ENCODE results near the gene SLC38A10. TPM values are rescaled to one million over a fixed set of nuclear protein-coding genes. Genes with fewer than 3 reads are reported as not detected.

The SLC38A10 gene
- total and polyA plus RNA-seq, 12 donors = 17.6 to 190 (median 102) TPM

DNA sequence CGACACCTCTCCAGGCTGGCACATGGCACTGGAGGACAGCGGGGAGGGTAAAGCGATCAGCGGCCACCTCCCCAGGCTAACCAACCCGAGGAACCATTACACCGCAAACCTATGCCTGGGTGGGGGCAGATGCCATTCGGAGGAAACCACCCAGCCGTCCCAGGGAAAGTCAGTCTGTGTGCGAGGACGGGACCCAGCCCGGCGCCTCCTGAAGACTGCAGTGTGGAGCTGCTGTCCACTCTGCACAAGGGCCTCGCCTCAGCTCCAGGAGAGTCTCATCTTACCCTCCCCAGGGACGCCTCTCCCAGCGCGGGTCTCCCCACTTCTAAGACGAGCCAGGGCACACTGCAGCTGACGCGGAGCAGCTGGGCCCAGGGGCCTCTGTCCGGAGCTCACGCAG, 8.0 kb downstream of the SLC38A10 start:
- Histone ChIP-seq H3K4me1 (replicated peaks in 1 of 2) (peaks cover 0 to 41% of the 10 kb centered on the region in 2 donors), H3K27me3 (no peaks in the 10 kb centered on the region), H3K36me3 (replicated peaks in 1 of 2) (peaks cover 0 to 38% of the 10 kb centered on the region in 2 donors), H3K27ac (no peak overlapping the region), H3K4me3 (no peak overlapping the region), H3K9me3 (replicated peaks in 1 of 3) (no peaks in the 10 kb centered on the region)
- intact Hi-C loops (cut with DNase I) = no loop called here
- TF ChIP-seq CTCF (IDR thresholded peaks at IDR 0.05) (no peak), POLR2A (IDR thresholded peaks at IDR 0.05) (no peak)
- 87 to 97% (median 93%) methylated on average over 5 to 21 of the region's 21 CpGs for WGBS, 4 donors
- DNase-seq = no peak

DNA sequence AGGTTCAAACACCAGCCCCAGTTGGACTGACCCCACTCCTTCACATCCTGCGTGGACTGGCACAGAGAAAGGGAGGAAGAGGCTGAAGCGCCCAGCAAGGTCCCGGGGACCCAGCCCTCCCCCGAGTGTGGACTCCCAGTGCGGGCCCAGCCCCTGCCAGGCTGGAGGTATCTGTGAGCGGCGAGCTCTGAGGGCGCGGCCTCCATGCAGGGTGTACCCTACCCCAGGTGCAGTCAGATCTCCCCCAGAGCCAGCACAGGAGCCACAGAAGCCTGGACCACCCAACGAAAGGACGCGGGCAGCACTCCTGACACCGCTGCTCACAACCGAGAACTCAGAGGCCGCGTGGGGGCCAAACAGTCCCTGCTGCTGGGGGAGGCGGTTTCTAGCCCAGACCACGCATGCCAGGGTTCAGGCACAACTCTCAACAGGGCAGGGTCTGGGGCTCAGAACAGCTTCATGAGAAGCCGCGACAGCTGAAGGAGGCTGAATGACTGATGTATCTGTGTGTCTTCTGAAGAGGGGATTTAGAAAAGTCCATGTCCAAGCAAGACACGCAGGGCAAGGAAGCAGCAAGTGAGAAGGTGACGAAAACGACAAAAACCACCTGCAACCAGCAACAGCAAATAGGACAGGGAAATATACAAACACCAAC, 8.5 kb downstream of the SLC38A10 start:
- Histone ChIP-seq H3K36me3 (replicated peaks in 1 of 2) (peaks cover 0 to 44% of the 10 kb centered on the region in 2 donors), H3K27me3 (no peaks in the 10 kb centered on the region), H3K9me3 (replicated peaks in 1 of 3) (no peaks in the 10 kb centered on the region), H3K4me3 (no peak overlapping the region), H3K4me1 (replicated peaks in 1 of 2) (peaks cover 0 to 35% of the 10 kb centered on the region in 2 donors), H3K27ac (peak overlapping the region in 4 of 5 donors; percentile 40 to 81 (median 68))
- intact Hi-C loops (cut with DNase I) = no loop called here
- 90 to 97% (median 93%) methylated on average over 14 to 23 of the region's 23 CpGs for WGBS, 4 donors
- DNase-seq = no peak
- TF ChIP-seq POLR2A (IDR thresholded peaks at IDR 0.05) (no peak), CTCF (IDR thresholded peaks at IDR 0.05) (no peak)

- Histone ChIP-seq H3K27me3 (no peaks in the 10 kb centered on the region), H3K4me3 (peak overlapping the region in 1 of 4 donors; percentile 28), H3K4me1 (replicated peaks in 1 of 2) (peaks cover 0 to 35% of the 10 kb centered on the region in 2 donors), H3K27ac (peak overlapping the region in 4 of 5 donors; percentile 40 to 81 (median 68)), H3K9me3 (replicated peaks in 1 of 3) (no peaks in the 10 kb centered on the region), H3K36me3 (replicated peaks in 1 of 2) (peaks cover 0 to 51% of the 10 kb centered on the region in 2 donors)
- TF ChIP-seq CTCF (IDR thresholded peaks at IDR 0.05) (no peak), POLR2A (IDR thresholded peaks at IDR 0.05) (no peak)
- intact Hi-C loops (cut with DNase I) = no loop called here
- 60 to 70% (median 61%) methylated on average over 9 to 12 of the region's 12 CpGs for WGBS, 4 donors
- no peak for DNase-seq
Measured at GRCh38 chr17:81285894-81286293, 9.2 kb downstream of the SLC38A10 start.

DNA sequence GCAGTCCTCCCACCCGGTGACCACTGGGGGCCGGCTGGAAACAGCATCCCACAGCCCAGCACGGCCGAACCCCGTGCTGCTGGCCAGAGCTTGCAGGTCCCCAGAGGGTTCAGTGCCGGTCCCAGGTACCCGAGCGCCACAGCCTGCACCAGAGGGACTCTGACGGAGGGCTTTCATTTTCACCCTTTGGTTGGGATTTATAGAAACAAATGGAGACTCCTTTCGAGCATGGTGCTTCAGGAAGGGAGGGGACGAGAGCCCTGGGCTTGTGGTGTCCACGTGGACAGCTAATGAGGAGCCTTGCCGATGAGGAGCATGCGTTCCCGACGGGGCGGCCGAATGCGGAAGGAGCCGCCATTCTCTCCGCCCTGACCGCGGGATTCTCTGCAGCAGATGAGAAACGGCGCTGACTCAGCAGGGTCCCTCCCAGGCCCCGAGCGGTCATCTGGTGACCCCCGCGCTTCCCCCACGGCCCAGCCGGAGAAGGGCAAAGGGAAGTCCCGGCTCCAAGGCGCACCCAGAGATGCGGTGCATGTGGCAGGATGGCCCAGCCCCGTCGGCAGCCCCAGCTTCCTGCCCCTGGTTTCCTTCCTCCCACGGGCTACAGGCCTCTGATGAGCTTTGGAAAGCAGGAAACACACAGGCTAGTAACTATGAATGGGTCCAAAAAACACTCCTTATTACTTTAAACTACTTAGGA, 9.8 kb downstream of the SLC38A10 start:
- H3K4me3 ChIP-seq = peak overlapping the region in 1 of 4 donors; percentile 28
- no peaks in the 10 kb centered on the region for H3K27me3 ChIP-seq
- WGBS, 4 donors = 40 to 56% (median 50%) methylated on average over 22 to 37 of the region's 37 CpGs
- H3K36me3 ChIP-seq (replicated peaks in 1 of 2) = peaks cover 0 to 55% of the 10 kb centered on the region in 2 donors
- peak overlapping the region in 4 of 5 donors; percentile 40 to 81 (median 68) for H3K27ac ChIP-seq
- peaks cover 0 to 35% of the 10 kb centered on the region in 2 donors for H3K4me1 ChIP-seq (replicated peaks in 1 of 2)
- DNase-seq = peak; percentile 64 to 88 (median 80)
- TF ChIP-seq POLR2A (IDR thresholded peaks at IDR 0.05) = no peak
- no peak for TF ChIP-seq CTCF (IDR thresholded peaks at IDR 0.05)
- H3K9me3 ChIP-seq (replicated peaks in 1 of 3) = no peaks in the 10 kb centered on the region
- intact Hi-C loops (cut with DNase I) = no loop called here
